ENCODE results near the gene POLR2E. TPM values are rescaled to one million over a fixed set of nuclear protein-coding genes. Genes with fewer than 3 reads are reported as not detected.

POLR2E gene
- total RNA-seq, 2 experiments from 2014 or later: 271 to 282 TPM

- Mint-ChIP-seq H3K27ac (no peak overlapping the region), H3K4me1 (ENCODE audit: low read depth) (peaks cover 14% of the 10 kb centered on the region)
- POLR2A ChIA-PET: interaction anchor here (1.0 kb wide), 1 partner anchor 15 kb away, joined by 4 read pairs; no protein-coding TSS in a partner anchor
Measured at GRCh38 chr19:1109032-1109551, 13.9 kb upstream of the POLR2E start.

GRCh38 chr19:1108291-1109031, 13.3 kb upstream of the POLR2E start:
- TF ChIP-seq CTCF (IDR thresholded peaks at IDR 0.05): no peak
- Mint-ChIP-seq H3K27ac (no peak overlapping the region), H3K36me3 (ENCODE audit: low read depth) (peaks cover 11% of the 10 kb centered on the region), H3K4me1 (ENCODE audit: low read depth) (peaks cover 12% of the 10 kb centered on the region), H3K27me3 (no peaks in the 10 kb centered on the region), H3K9me3 (no peaks in the 10 kb centered on the region), H3K4me3 (no peak overlapping the region)
- ChIA-PET POLR2A (interaction anchor here (1.0 to 1.6 kb wide), 2 partner anchors 13 to 14 kb away, joined by 4 read pairs; no protein-coding TSS in a partner anchor), CTCF (no interaction called here)
- no peak for ATAC-seq
- intact Hi-C loops (cut with micrococcal nuclease): loop anchor here (10.0 kb wide), 1 partner anchor 136 kb away; the partner anchor contains the start of genes ATP5F1D and MIDN
- DNase-seq: no peak

More at GRCh38 chr19:1109032-1109551, 13.9 kb upstream of the POLR2E start:
- no peak for TF ChIP-seq CTCF (IDR thresholded peaks at IDR 0.05)
- CTCF ChIA-PET: no interaction called here
- DNase-seq (no peak), ATAC-seq (no peak)
- Mint-ChIP-seq H3K4me3 (no peak overlapping the region), H3K36me3 (ENCODE audit: low read depth) (peaks cover 11% of the 10 kb centered on the region), H3K27me3 (no peaks in the 10 kb centered on the region), H3K9me3 (no peaks in the 10 kb centered on the region)
- intact Hi-C loops (cut with micrococcal nuclease): loop anchor here (10.0 kb wide), 1 partner anchor 136 kb away; the partner anchor contains the start of genes ATP5F1D and MIDN

- H3K36me3 Mint-ChIP-seq (ENCODE audit: low read depth): peaks cover 11% of the 10 kb centered on the region
- CTCF ChIA-PET: no interaction called here
Measured at GRCh38 chr19:1107661-1108261, 12.6 kb upstream of the POLR2E start.

GRCh38 chr19:1106841-1107660, 11.9 kb upstream of the POLR2E start:
- intact Hi-C loops (cut with micrococcal nuclease): loop anchor here (10.0 kb wide), 1 partner anchor 138 kb away; the partner anchor contains the start of genes ATP5F1D and MIDN
- H3K27ac Mint-ChIP-seq: no peak overlapping the region
- peaks cover 22% of the 10 kb centered on the region for H3K4me1 Mint-ChIP-seq (ENCODE audit: low read depth)
- ATAC-seq: no peak
- H3K27me3 Mint-ChIP-seq: no peaks in the 10 kb centered on the region
- CTCF ChIA-PET: no interaction called here
- no peak for TF ChIP-seq CTCF (IDR thresholded peaks at IDR 0.05)
- no peak for DNase-seq
- no peaks in the 10 kb centered on the region for H3K9me3 Mint-ChIP-seq
- no peak overlapping the region for H3K4me3 Mint-ChIP-seq
- POLR2A ChIA-PET: interaction anchor here (0.6 to 1.6 kb wide), 6 partner anchors 13 to 133 kb away, joined by 3 to 4 read pairs (median 3); no protein-coding TSS in a partner anchor
- H3K36me3 Mint-ChIP-seq (ENCODE audit: low read depth): peaks cover 11% of the 10 kb centered on the region

More at GRCh38 chr19:1107661-1108261, 12.6 kb upstream of the POLR2E start:
- no peak for ATAC-seq
- no peak for DNase-seq
- POLR2A ChIA-PET: interaction anchor here (1.5 to 1.6 kb wide), 2 partner anchors 13 to 133 kb away, joined by 3 to 4 read pairs; no protein-coding TSS in a partner anchor
- no peak overlapping the region for H3K4me3 Mint-ChIP-seq
- no peaks in the 10 kb centered on the region for H3K9me3 Mint-ChIP-seq
- H3K4me1 Mint-ChIP-seq (ENCODE audit: low read depth): peaks cover 15% of the 10 kb centered on the region
- H3K27me3 Mint-ChIP-seq: no peaks in the 10 kb centered on the region
- intact Hi-C loops (cut with micrococcal nuclease): loop anchor here (10.0 kb wide), 1 partner anchor 137 kb away; the partner anchor contains the start of genes ATP5F1D and MIDN
- no peak overlapping the region for H3K27ac Mint-ChIP-seq
- no peak for TF ChIP-seq CTCF (IDR thresholded peaks at IDR 0.05)

Measured in activated CD8-positive, alpha-beta T cell treated with anti-CD3 and anti-CD28 coated beads for 36 hours (primary cell).